Islet of Langerhans (tissue), 1 donor: ENCODE measurements around the gene CDC25B.

Source experiments
- FAIRE-seq: peaks from one replicate; lab custom pipeline; 2011; peaks lifted over from hg19 to GRCh38; lab: Jason Lieb, UNC

CDC25B gene

DNA sequence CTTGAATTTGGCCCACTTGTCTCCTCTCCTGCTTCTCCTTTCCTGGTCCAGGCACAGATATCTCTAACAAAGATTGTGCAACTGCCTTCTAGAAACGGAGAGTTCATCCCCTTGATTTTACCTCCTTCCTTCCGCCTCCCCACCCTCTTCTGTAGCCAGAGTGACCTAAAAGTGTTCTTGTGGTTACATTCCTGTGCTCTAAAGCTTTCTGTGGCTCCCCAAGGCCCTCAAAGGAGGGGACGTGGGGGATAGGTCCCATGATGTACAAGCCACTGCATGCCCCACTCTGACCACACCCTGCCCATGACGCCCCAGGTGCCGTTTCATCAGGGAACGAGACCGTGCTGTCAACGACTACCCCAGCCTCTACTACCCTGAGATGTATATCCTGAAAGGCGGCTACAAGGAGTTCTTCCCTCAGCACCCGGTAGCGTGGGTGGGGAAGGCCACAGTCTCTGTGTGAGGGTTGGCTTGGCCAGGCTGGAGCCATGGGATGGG, 8.2 kb downstream of the CDC25B start:
- FAIRE-seq: no peak

DNA sequence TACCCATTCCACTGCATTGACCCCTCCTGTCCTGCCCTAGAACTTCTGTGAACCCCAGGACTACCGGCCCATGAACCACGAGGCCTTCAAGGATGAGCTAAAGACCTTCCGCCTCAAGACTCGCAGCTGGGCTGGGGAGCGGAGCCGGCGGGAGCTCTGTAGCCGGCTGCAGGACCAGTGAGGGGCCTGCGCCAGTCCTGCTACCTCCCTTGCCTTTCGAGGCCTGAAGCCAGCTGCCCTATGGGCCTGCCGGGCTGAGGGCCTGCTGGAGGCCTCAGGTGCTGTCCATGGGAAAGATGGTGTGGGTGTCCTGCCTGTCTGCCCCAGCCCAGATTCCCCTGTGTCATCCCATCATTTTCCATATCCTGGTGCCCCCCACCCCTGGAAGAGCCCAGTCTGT, 8.7 kb downstream of the CDC25B start:
- no peak for FAIRE-seq

DNA sequence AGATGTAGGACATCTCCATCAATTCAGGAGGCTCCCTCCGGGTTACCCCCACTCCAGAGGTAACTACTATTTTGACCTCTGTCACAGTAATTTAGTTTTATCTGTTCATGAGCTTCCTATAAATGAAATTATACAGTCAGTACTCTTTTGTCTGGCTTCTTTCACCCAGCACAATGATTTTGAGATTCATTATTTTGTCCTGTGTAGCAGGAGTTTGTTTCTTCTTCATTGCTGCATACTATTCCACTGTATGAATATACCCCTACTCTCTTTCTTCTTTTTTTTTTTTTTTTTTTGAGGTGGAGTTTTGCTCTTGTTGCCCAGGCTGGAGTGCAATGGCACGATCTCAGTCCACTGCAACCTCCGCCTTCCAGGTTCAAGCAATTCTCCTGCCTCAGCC, 12.4 kb downstream of the CDC25B start:
- no peak for FAIRE-seq

DNA sequence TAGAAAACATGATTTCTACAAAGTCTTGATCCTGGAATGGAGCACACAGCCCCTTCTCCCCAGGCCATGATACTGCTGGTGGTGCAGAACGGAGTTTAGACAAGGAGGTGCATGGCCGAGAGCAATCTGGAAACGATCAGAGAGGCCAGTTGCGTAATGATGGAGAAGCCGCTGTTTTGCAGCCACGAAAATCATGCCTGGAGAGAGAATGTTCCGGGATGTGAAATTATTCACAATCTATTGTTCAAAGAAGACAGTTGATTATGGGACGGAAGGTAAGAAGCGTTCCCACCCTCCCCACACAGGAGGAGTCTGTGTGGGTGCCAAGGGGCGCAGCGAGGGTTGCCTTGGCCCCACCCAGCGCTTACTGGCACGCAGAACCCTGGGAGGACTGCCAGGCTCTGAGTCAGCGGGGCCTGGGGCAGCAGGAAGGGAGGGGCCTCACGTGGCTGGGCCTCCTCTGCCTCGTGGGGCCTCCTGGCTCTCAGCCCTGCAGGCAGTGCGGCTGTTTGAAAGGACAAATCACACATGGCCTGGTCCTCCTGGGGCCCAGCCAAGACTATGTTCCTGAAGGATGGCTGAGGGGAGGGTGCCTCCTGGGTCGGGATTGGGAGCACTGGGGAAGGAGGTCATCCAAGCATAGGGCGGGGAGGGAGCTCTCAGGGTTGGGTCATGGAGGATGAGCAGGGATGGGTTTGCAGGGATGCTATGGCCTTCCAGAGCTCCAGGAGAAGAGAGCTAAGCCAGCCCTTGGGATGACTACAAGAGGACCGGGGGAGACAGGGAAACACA, 15.6 kb downstream of the CDC25B start:
- FAIRE-seq: no peak

DNA sequence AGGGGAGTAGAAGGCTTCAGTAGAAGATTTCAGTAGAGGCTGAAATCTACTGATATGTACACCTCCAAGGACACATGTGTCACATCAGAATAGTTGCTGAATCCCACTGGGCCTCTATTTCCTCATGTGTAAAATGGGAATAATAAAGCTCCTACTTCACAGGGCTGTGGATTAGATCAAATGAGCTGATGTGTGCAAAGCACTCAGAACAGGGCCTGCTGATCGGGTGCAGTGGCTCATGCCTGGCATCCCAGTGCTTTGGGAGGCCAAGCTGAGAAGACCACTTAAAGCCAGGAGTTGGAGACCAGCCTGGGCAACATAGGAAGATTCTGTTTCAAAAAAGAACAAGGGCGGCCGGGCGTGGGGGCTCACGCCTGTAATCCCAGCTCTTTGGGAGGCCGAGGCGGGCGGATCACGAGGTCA, 16.2 kb downstream of the CDC25B start:
- no peak for FAIRE-seq

DNA sequence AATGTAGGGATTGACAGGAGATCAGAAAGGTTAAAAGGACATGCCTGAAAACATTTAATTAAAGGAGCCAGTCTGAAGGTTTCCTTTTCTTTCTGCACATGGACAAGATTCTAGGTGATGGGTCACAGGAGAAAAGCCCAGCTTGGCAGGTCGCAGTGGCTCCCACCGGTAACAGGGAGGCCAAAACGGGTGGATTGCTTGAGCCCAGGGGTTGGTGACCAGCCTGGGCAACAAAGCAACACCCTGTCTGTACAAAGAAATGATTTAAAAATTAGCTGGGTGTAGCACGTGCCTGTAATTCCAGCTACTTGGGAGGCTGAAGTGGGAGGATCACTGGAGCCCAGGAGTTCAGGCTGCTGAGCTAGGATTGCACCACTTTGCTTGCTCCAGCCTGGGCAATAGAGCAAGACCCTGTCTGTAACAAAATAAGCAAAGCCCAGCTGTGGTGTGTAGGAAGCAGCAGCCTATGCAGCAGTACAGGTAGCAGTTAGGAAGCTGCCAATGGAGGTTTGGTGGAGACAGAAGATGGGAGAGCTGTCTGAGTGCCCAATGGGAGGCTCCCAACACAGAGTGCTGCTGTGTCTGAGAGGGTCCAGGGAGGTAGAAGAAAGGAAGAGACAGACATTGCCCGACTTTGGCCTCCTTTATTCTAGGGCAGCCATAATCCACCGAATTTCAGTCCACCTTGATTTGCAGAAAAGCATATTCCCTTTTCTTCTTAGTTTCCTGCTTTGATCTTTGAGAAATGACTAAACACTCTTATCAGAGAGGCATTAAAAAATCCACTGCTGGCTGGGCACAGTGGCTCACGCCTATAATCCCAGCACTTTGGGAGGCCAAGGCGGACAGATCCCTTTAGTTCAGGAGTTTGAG, 17.1 kb downstream of the CDC25B start:
- no peak for FAIRE-seq

DNA sequence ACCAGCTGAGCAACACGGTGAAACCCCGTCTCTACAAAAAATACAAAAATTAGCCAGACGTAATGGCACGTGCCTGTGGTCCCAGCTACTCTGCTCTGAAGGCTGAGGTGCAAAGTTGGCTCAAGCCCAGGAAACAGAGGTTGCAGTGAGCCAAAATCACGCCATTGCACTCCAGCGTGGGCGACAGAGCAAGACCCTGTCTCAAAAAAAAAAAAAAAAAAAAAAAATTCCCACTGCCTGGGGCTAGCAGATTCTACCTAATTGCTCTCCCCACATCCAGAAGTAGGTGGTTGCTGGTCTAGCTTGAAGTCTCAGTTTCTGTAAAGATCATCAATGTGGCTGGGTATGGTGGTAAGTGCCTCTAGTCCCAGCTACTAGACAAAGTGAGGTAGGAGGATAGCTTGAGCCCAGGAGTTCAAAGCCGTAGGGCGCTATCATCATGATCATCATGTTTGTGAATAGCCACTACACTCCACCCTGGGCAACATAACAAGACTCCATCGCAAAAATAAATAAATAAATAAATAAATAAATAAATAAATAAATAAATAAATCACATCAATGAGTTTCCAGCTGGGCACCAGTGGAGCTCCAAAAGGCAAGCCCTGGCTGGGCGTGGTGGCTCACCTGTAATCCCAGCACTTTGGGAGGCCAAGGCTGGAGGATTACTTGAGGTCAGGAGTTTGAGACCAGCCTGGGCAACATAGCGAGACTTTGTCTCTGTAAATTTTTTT, 17.9 kb downstream of the CDC25B start:
- FAIRE-seq: no peak

DNA sequence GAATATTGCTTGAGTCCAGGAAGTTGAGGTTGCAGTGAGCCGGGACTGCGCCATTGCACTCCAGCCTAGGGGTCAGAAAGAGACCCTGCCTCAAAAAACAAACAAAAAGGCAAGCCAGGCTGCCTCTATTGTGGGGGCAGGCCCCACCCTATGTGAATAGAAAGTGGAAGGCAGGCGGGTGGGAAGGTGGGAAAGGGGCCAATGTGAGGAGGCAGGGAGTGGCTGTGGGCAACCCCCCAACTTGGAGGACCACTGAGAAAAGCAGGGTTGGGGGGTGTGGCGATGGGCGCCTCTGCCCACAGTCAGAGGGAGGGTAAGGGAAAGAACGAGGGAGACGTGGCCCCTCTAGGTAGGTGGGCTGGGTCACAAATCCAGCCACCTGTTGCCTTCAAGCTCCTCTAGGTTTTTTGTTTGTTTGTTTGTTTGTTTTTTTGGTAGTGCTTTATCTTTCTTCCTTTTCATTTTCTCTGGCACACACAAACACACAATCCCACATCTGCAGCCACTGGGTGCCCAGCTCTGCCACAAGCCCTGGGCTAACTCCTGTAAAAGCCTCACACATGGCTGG, 18.9 kb downstream of the CDC25B start:
- no peak for FAIRE-seq

DNA sequence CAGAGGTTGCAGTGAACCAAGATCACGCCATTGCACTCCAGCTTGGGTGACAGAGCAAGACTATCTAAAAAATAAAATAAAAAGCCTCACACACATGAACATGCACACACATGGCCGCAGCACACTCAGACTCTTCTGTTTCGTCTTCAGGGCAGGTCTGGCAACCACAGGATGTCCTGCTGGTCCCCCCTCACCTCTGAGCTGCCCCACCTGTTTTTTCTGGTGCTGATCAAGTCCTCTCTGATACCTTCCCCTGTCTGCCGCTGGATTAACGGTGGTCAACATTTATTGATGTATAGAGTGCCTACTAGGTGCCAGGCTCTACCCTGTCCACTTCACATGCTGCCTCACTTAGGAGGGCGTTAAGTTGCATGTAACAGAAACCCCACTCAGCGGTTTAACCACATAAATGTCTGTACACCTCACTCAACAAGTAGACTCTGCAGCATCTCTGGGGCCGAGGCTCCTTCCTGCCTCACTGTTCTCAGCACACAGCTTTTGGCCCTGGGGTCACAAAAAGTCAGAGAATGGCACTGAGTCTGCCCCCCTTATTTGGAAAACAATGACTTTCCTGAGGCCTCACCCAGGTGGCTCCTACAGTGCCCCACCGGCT, 19.7 kb downstream of the CDC25B start:
- no peak for FAIRE-seq

DNA sequence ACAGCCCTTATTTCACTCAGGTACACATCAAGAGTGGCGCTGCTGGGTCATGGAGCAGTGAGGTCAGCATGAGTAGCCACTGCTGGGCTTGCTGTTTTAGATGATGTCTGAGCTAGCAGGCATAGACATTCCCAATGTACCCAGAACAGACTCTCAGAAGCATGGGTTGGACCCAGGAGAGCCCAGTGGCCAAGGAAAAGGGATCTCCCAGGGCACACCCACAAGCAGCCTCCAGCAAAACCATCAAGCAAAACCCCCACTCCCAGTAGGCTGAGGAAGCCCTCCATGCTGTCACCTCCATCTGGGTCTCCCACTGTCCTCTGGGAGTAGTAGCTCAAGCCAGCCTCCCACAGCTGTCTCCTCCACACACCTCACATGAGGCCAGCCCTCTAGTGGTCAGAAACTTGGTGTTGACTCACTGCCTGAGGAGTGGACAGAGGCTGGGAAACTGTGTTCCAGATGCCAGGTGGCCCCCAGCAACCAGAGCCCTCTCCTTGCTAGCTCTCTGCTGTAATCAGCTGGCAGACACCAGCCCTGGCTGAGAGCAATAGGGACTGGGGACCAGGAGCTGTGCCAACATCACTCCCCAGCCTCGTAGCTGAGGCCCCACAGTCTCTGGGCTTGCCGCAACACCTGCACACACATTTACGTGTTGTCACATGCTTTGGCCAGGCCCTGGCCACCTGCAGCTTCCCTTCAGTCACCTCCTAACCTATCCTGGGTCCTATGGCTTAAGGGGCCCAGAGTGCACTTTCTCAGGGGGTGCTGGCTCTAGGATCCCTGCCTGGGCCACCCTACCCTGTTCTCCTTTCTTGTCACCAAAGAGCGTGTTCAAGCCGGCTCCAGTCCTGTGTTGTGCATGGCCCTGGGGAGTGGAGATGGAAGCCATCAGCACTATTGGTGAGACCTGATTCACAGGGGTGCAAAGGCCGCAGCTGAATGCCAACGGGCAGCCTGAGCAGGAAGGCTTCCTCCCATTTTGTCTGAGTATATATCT, 22.3 kb downstream of the CDC25B start:
- no peak for FAIRE-seq

DNA sequence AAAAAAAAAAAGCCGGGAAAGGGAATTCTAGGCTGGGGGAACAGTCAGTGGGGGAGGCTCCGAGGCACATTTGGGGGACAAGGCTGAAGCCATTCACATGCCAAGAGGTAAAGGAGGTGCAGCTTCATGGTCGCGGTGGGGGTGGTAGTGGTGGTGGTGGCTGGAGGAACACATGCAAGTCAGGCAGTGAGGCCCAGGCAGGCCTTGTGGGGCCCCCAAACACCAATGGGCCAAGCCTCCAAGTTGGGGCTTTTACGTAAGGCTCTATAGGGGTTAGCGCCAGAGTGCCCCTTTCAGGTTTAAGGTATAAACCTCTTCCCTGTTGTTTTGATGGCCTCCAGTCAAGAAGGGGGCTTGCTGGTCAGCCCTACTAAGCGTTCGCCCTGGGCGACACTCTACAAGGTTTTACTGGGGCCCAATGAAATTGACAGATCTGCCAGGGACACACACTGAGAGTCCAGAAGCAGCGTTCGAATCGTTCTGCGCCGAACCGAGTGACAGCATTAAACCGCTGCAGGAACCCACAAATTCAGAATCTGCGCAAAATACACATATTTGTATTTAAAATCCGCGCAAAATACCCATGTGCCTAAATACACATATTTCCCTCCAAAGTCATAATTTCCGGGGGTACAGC, 23.4 kb downstream of the CDC25B start:
- no peak for FAIRE-seq

DNA sequence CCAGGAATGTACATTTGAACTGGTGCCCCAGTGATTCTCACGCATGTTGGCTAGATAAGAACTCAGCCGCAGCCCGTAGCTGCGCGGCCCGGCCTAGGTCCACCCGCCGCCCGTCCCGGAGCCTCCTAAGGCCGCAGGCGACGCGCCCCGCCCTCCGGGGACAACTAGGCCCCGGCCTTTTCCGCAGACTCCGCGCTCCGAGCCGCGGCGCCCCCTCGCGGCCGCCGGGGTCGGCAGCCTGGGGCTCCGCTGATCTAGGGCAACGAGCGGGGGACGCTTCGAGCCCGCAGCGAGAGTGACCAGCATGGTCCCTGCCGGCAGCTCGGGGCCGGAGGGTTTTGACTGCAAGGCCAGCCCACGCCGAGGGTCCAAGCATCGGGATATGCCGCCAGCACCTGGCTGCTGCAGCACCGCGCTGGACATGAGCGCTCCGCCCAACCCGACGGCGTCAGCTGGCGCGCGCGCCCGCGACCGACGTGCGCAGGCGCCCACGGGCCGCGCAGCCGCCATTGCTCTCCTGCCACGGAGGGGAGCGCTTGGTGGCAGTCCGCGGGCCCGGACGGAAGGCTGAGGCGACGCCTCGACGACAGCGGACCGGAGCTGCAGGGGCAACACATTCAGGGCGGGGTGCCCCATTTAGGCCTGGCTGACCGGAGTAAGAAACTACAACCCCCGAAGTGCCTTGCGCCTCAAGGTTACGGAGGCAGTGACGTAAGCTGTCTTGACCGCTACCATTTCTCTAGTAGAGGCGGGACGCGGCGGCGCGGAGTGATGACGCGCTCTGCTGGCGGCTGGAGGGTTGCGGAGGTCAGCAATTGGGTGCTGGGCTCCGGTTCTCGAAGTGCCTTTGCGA, 24.2 kb downstream of the CDC25B start, which contains the start of gene AP5S1:
TSS of gene AP5S1 (plus strand) at position 500 of the 853 bp plus-strand sequence. CDS start 1,571 bp downstream, outside the sequence.
- FAIRE-seq: no peak

DNA sequence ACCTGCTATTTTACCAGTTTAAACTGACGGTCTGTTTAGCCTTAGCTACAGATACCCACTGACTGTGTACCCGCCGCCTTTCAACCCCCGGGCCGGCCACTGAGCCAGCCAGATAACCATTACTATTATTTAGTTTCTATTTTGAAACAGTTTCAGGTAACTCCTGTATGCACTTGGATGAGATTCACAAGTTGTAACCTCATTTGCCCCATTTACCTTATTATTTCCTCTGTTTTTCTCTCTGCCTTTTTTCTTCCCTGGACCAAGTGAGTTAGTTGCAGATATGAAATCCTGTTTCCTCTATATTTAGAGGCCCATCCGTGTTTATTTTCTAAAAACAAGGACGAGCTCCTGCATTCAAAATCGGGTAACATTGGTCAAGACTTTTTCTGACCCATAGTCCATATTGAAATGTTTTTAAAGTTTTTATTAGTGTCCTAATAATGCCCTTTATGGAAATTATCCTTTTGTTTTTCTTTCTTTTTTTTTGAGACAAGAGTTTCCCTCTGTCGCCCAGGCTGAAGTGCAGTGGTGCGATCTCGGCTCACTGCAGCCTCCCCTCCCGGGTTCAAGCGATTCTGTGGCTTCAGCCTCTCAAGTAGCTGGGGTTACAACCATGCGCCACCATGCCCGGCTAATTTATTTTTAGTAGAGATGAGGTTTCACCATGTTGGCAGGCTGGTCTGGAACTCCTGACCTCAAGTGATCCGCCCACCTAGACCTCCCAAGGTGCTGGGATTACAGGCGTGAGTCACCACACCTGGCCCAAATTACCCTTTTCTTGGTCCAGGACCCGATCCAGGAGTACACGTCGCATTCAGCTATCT, 25.0 kb downstream of the CDC25B start:
- FAIRE-seq: no peak

DNA sequence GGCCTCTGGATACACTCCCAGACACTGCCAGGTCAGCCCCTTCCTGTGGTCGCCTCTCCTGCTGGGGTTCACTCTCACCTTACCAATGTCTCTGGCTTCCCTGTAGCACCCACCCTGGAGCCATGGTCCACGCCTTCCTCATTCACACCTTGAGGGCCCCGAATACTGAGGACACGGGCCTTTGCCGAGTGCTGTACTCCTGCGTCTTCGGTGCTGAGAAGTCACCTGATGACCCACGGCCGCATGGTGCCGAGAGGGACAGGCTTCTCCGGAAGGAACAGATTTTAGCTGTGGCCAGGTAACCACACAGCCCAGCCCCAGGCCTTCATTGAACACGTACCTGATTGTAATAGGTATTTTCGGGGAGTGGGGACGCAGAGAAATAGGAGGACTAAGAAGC, 25.9 kb downstream of the CDC25B start:
- no peak for FAIRE-seq

DNA sequence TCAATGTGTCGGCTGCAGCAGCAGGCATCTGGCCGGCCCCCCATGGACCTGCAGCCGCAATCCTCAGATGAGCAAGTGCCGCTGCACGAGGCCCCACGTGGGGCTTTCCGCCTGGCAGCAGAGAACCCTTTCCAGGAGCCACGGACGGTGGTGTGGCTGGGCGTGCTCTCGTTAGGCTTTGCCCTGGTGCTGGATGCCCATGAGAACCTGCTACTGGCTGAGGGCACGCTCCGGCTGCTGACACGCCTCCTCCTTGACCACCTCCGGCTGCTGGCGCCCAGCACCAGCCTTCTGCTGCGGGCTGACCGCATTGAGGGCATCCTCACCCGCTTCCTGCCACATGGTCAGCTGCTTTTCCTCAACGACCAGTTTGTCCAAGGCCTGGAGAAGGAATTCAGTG, 27.8 kb downstream of the CDC25B start:
- no peak for FAIRE-seq

DNA sequence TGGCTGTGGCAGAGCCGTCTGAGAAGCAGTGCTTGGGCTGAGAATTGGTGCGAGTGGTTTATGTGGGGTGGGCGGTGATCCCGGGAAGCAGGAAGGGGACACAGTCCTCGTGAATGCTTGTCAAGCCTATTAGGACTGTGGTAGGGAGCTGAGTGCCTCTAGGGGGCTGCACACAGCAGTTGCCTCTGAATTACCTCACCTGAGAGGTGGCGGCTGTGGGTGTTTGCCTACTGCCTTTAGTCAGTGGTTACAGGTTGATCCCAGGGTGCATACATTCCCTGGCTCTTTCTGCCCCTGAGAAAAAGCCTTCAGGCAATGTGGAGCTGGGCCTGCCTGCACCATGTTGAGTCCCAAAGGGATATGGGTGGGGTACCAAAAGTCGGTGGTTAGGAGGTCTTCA, 29.4 kb downstream of the CDC25B start:
- no peak for FAIRE-seq

DNA sequence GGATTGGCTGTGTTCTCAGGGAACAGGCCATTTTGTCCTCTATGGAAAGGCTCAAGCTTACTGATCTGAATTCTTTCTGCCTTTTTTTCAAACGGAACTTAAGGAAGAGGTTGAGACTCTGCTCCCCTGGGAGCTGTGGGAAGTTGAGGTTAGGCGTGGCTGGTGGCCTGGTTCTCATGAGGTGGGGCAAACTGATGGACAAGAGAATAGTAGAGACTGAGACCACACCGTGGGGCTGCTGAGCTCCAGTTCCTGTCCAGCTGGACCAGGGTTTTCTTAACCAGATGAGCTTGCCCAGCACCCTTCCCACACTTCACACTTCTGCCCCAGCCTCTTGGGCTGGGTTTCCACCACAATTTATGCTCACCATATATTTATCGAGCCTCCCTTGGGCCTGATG, 30.3 kb downstream of the CDC25B start:
- FAIRE-seq: no peak

DNA sequence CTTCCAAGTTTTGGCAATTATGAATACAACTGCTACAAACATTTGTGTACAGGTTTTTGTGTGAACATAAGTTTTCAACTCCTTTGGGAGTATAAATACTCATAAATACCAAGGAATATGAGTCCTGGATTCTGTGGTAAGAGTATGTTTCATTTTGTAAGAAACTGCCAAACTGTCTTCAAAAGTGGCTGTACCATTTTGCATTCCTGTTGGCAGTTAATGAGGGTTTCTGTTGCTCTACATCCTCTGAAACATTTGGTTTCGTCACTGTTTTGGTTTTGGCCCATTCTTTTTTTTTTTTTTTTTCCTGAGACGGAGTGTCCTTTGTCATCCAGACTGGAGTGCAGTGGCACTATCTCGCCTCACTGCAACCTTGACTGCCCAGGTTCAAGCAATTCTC, 32.7 kb downstream of the CDC25B start:
- no peak for FAIRE-seq
